DMS153 treated with DMSO at 0.1 percent for 48 hours (cell line): ENCODE data around the gene DAPK1.
"Not testable (repeated sequence)": the region's sequence is repeated elsewhere in the genome, so short reads cannot be mapped to it uniquely, and the experiment has no call there.

ENCODE experiments used
- DNase-seq: peaks from one replicate; lab custom pipeline; 2025; ENCODE audit not compliant: unreplicated experiment; lab: John Stamatoyannopoulos, UW

The DAPK1 gene

GRCh38 chr9:87731321-87731720, 233.7 kb downstream of the DAPK1 start:
- DNase-seq = no peak

GRCh38 chr9:87732344-87732743, 234.7 kb downstream of the DAPK1 start:
- no peak for DNase-seq

- no peak for DNase-seq
These were observed 235.1 kb downstream of the DAPK1 start for GRCh38 chr9:87732756-87733155.

- DNase-seq = no peak
These were observed 235.8 kb downstream of the DAPK1 start for GRCh38 chr9:87733273-87734052.

- no peak for DNase-seq
These were observed 236.4 kb downstream of the DAPK1 start for GRCh38 chr9:87734106-87734505.

GRCh38 chr9:87739546-87739945, 241.9 kb downstream of the DAPK1 start:
- DNase-seq = no peak

- DNase-seq = no peak
These were observed 242.5 kb downstream of the DAPK1 start for GRCh38 chr9:87740209-87740608.

GRCh38 chr9:87741326-87741725, 243.7 kb downstream of the DAPK1 start:
- no peak for DNase-seq

- no peak for DNase-seq
These were observed 244.2 kb downstream of the DAPK1 start for GRCh38 chr9:87741891-87742290.

- no peak for DNase-seq
These were observed 245.3 kb downstream of the DAPK1 start for GRCh38 chr9:87742813-87743428.

GRCh38 chr9:87744247-87744646, 246.6 kb downstream of the DAPK1 start:
- DNase-seq = not testable (repeated sequence)

GRCh38 chr9:87746186-87746585, 248.5 kb downstream of the DAPK1 start:
- no peak for DNase-seq

GRCh38 chr9:87748881-87749280, 251.2 kb downstream of the DAPK1 start:
- no peak for DNase-seq

- no peak for DNase-seq
These were observed 251.8 kb downstream of the DAPK1 start for GRCh38 chr9:87749335-87750035.

GRCh38 chr9:87750726-87751125, 253.1 kb downstream of the DAPK1 start:
- DNase-seq = no peak

- no peak for DNase-seq
These were observed 253.8 kb downstream of the DAPK1 start for GRCh38 chr9:87751423-87751822.

GRCh38 chr9:87751868-87752267, 254.2 kb downstream of the DAPK1 start:
- DNase-seq = no peak

GRCh38 chr9:87753313-87753712, 255.6 kb downstream of the DAPK1 start:
- no peak for DNase-seq
